SK-N-SH treated with all-trans-retinoic acid at 6 μM for 48 hours (cell line): ENCODE measurements around the gene RASIP1.

Source experiments
- ARNTL ChIP-seq: fragments of 450-650 bp; formaldehyde crosslinking; IDR thresholded peaks from 2 replicates; pipeline ENCODE4 v1.5.0; 2020; ENCODE audit warnings: low read depth, mild to moderate bottlenecking, moderate library complexity, borderline replicate concordance
- BACH2 ChIP-seq: fragments of 250-450 bp; sonication (Bioruptor Pico); IDR thresholded peaks from 2 replicates; pipeline ENCODE4 v1.9.0; 2021; ENCODE audit warnings: mild to moderate bottlenecking, borderline replicate concordance
- ESRRG ChIP-seq: fragments of 250-450 bp; sonication (Bioruptor Pico); IDR thresholded peaks from 2 replicates; pipeline ENCODE4 v1.6.1; 2021; ENCODE audit warnings: mild to moderate bottlenecking
- PATZ1 ChIP-seq: fragments of 250-450 bp; sonication (Bioruptor Pico); IDR thresholded peaks from 2 replicates; pipeline ENCODE4 v1.8.0; 2020; ENCODE audit warnings: mild to moderate bottlenecking, moderate library complexity, borderline replicate concordance
- PPARA ChIP-seq: fragments of 250-450 bp; sonication (Bioruptor Pico); IDR thresholded peaks from 2 replicates; pipeline ENCODE4 v1.5.0; 2020; ENCODE audit warnings: mild to moderate bottlenecking, borderline replicate concordance
- TSHZ2 ChIP-seq: fragments of 250-450 bp; sonication (Bioruptor Pico); IDR thresholded peaks from 2 replicates; pipeline ENCODE4 v1.5.0; 2020; ENCODE audit warnings: mild to moderate bottlenecking, moderate library complexity
- ZFP3 ChIP-seq: fragments of 250-450 bp; sonication (Bioruptor Pico); IDR thresholded peaks from 2 replicates; pipeline ENCODE4 v1.5.0; 2020; ENCODE audit warnings: mild to moderate bottlenecking, moderate library complexity
- ZFP30 ChIP-seq: fragments of 450-650 bp; formaldehyde crosslinking; IDR thresholded peaks from 2 replicates; pipeline ENCODE4 v1.5.0; 2022; ENCODE audit warnings: mild to moderate bottlenecking, moderate library complexity
- ZNF565 ChIP-seq: fragments of 450-650 bp; formaldehyde crosslinking; conservative IDR thresholded peaks from 2 replicates; pipeline ENCODE4 v1.5.0; 2020; ENCODE audit warnings: low read depth, mild to moderate bottlenecking, moderate library complexity
- ZNF8 ChIP-seq: fragments of 450-650 bp; formaldehyde crosslinking; IDR thresholded peaks from 2 replicates; pipeline ENCODE4 v1.5.0; 2020; ENCODE audit warnings: mild to moderate bottlenecking, moderate library complexity

- TF ChIP-seq ZNF565 (no peak), TSHZ2 (CRISPR knock-in tag) (no peak), ESRRG (CRISPR knock-in tag) (no peak), BACH2 (CRISPR knock-in tag) (no peak), PATZ1 (CRISPR knock-in tag) (no peak), PPARA (CRISPR knock-in tag) (no peak), ZFP3 (no peak), ZNF8 (CRISPR knock-in tag) (no peak), ZFP30 (CRISPR knock-in tag) (no peak), ARNTL (CRISPR knock-in tag) (no peak)
Measured at GRCh38 chr19:48757741-48758144, 17.3 kb upstream of the RASIP1 start.
